Inferior parietal cortex (tissue), 1 donor: ENCODE results near the gene CBFA2T2.
"Not testable (repeated sequence)": the region's sequence is repeated elsewhere in the genome, so short reads cannot be mapped to it uniquely, and the experiment has no call there.

Experiments
- DNase-seq: peaks from one replicate; pipeline ENCODE4 v3.0.0-alpha.2; 2016; ENCODE audit errors: extremely low spot score

Gene CBFA2T2

DNA sequence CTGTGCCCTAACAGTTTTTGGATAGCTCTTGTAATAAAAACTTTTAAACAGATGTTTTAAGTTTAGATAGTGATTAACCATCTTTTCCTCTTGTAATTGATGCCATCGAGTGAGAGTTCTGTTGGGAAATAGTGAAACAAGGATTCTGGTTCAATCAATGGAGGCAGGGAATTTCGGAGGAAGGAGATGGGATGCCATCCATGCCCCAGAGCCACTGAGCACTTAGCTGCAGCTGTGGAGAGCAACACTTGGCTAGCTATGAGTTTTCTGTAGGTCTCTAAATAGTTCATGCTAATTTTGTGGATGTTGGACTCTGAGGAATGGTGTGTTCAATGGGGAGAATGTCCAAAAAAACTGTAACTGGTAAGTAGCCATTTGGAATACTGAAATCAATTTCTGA, 16.7 kb downstream of the CBFA2T2 start:
- no peak for DNase-seq

GRCh38 chr20:33507461-33507860, 17.6 kb downstream of the CBFA2T2 start:
- no peak for DNase-seq

GRCh38 chr20:33508015-33508414, 18.1 kb downstream of the CBFA2T2 start:
- DNase-seq: not testable (repeated sequence)

DNA sequence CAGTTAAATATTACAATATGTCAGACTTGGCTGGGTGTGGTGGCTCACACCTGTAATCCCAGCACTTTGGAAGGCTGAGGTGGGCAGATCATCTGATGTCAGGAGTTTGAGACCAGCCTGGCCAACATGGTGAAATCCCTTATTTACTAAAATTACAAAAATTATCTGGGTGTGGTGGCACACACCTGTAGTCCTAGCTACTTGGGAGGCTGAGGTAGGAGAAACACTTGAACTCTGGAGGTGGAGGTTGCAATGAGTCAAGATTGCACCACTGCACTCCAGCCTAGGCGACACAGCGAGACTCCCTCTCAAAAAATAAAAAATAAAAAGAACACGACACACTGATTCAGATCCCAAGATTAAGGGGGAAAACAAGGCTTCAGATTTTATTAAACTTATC, 19.2 kb downstream of the CBFA2T2 start:
- DNase-seq: not testable (repeated sequence)

- not testable (repeated sequence) for DNase-seq
Observed at GRCh38 chr20:33511876-33512275, 22.0 kb downstream of the CBFA2T2 start.

- DNase-seq: no peak
Observed at GRCh38 chr20:33515569-33516216, 25.8 kb downstream of the CBFA2T2 start.

DNA sequence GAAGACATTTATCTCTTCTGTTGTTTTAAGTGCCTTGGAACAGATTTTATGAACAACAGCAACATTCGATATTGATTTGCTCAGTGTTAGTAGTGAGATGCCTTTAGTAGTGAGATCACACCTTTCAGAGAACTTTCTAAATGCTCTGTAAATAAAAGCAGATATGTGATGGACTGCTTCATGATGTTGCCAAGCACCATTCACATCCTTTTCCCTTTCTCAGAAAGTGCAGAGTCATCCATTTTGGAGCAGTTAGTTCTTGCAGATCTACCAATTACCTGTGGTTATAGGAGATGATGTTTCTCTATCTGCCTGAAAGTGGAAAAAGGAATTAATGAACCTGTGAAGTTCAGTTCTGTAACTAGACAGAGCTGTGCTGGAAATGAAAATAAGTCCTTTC, 27.0 kb downstream of the CBFA2T2 start:
- no peak for DNase-seq

DNA sequence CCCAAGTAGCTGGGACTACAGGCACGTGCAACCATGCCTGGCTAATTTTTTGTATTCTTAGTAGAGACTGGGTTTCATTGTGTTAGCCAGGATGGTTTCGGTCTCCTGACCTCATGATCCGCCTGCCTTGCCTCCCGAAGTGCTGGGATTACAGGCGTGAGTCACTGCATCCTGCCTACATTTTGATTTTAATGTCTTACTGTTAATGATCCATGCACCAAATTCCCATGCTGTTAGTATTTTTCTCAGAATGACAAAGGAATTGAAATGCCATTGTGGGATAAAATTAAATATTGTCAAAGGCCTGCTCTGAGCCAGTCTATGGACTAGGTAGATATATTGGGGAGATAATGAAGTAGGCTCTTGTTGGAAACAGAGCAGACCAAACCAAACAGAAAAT, 28.2 kb downstream of the CBFA2T2 start:
- no peak for DNase-seq

DNA sequence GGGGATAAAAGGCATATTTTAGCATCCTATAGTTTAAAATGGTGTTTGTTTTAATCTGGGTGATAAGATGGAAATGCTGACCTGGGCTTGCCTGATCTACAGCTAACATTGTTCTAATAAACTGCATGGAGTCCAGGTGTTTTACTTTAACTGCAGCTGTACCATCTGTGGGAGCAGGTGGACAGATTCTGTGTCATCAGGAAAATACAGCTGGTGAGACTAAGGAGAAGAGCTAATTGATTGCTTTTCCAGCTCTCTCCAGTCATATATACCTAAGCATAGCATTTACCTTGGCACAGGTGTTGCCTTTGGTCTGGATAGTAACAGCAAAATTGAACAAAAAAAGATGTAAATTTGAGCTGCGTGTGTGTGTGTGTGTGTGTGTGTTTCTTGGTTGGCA, 31.6 kb downstream of the CBFA2T2 start:
- no peak for DNase-seq

GRCh38 chr20:33522256-33522820, 32.4 kb downstream of the CBFA2T2 start:
- no peak for DNase-seq

DNA sequence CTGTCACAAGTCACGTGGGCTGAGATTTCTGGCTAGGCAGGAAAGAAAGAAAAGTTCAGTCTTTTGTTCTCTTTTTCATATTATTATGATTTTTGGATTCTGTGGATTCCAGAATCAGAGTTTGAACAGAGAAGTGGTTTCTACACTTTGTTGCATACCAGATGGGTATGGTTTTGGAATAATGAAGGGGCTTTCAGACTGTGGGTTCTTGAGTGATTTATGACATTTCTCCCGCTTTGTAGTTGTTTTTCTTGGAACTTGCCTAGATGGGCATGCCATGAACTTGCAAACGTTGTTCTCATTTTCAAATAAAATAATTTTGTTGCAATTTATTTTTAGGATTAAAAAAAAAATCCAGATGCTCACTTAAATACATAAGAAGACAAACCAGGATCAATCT, 34.4 kb downstream of the CBFA2T2 start:
- DNase-seq: no peak

DNA sequence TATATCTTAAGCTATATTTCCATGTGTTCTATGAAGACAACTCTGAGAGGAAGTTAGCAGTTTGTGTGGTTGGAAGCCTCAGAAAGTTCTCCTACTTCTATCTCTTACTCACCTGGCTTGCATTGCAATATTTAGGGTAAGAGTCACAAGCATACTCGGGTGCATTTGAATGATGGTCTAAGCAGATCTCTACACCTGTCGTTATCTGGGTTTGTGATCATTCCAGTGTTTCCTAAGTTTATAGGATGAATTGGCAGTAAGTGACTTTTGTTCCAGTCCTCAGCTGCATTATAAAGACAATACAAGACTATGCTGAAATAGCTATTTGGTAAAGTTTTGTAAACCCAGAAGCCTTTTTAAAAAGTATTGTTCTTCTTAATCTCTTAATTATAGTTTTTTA, 36.9 kb downstream of the CBFA2T2 start:
- DNase-seq: no peak

- no peak for DNase-seq
Observed at GRCh38 chr20:33531047-33531877, 41.4 kb downstream of the CBFA2T2 start.

DNA sequence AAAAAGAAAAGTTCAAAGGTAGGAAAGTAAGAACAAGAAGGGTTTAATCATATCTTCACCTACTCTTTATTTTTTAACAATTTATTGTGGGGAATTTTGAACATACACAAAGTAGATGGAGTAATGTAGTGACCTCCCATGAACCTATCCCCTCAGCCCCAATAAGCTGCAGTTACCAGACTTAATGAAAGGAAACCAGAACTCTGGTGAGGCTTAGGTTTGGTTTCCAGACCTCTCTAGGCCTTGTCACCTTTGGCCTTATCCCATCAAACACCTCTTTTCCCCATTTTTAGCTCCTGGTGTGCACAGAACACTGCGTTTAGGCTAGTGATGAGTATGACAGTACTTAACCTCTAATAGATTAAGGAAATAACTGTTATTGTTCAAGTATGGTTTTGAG, 42.0 kb downstream of the CBFA2T2 start:
- no peak for DNase-seq

GRCh38 chr20:33532753-33533459, 43.0 kb downstream of the CBFA2T2 start:
- DNase-seq: no peak

GRCh38 chr20:33535717-33536116, 45.8 kb downstream of the CBFA2T2 start:
- not testable (repeated sequence) for DNase-seq

DNA sequence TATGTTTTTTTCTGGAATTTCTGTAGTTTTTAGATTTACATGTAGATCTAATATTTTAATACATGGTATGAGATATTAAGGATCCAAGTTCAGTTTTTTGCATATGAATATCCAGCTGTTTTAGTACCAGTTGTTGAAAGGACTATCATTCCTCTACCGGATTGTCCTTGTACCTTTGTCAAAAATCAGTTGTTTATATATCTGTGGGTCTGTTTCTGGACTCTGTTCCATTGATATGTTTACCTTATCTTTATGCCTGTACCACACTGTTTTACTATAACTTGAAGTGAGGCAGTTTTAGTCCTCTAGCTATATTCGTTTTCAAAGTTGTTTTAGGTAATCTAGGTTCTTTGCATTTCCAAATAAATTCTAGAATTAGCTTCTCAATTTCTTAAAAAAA, 47.7 kb downstream of the CBFA2T2 start:
- no peak for DNase-seq

DNA sequence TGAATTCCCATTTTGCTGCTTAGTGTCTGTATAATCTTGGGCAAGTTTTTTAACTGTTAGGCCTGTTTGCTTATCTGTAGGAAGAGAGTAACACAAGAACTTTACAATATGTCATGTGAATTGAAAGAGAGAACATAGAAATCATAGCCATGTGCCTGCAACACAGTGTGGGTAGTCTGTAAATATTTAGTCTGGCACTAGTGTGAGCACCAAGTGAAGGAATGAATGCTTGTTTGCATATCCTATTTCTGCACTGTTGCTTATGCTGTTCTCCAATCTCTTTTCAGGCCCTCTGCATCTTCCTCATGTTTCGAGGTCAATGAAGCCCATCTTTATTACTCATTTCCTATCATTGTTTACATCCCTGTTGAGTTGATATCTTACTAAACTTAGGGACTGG, 49.2 kb downstream of the CBFA2T2 start:
- no peak for DNase-seq

DNA sequence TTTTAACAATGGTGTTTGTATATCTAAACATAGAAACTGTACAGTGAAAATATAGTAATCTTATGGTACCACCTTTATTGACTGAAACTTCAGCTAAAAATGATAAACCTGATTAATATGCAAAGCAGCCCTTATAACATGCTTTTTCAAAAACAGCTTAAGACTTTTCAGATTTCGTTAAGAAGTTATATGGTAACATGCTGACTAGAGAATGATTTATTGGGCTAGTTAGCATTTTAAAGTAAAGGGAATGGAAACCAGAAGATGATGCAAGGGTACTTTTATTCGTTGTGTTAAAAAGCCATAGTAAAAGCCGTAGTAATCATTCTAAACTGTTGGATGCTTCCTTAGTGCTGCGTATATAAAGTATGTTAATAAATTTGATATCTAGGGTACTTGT, 50.5 kb downstream of the CBFA2T2 start:
- DNase-seq: no peak

DNA sequence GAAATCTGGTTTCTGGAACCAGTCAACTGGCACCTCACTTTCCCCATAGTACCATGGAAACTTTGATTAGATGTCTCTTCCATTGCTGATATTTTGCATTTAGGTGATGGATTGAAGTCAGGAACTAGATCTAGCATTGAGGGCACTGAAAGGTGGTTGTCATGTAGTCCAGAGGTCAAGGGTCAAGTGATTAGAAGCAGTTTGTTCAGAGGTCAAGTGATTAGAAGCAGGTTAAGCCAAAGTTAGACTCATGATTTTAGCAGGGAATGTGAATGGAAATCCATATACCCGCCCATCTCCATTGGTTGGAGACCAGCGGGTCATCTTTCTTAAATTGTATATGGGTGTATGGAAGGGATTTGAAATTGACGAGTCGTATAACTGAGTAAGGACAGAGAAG, 51.2 kb downstream of the CBFA2T2 start:
- DNase-seq: no peak

DNA sequence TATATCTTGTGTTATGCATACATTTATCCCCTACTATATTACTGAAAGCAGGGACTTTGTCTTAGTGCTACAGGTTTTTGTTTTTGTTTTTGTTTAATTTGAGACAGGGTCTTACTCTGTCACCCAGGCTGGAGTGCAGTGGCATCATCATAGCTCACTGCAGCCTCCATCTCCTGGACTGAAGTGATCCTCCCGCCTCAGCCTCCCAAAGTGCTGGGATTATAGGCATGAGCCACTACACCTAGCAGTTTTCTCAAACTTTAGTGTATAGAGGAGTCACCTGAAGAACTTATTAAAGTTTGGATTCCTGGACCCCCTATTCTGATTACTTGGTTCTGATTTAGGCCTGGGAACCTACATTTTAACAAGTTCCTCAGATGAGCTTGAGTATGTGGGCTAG, 51.9 kb downstream of the CBFA2T2 start:
- DNase-seq: no peak

DNA sequence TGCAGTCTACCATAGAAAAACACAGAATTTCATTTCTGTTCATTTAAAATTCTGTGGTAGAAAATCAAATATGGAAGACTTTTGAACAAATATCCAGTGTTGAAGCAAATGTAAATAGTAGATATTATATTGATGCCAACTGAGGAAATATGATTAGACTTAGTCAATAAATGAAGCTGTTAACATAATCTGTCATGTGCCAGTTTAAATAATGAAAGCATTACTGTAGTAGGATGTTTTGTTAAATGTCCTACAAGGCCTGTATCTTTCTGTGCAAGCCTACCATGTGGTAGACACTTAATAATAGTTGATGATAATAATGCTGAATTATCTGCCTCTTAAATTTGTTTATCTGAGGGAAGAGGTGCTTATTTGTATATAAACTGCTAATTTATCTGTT, 55.9 kb downstream of the CBFA2T2 start:
- DNase-seq: no peak
